K562 (cell line): ENCODE measurements around the gene NSMF. TPM values are rescaled to one million over a fixed set of nuclear protein-coding genes. Genes with fewer than 3 reads are reported as not detected.

ENCODE experiments used
- FOSL1 ChIP-seq: fragments of 200-800 bp; sonication (Bioruptor generic); conservative IDR thresholded peaks from 2 replicates; pipeline ENCODE4 v1.6.1; 2016; ENCODE audit warnings: missing genetic modification characterization, missing compliant biosample characterization
- HDAC6 ChIP-seq: IDR thresholded peaks from 2 replicates; pipeline ENCODE4 v1.6.1; 2012; ENCODE audit warnings: low read depth, mild to moderate bottlenecking, control low read depth, inconsistent platforms, low read length, moderate library complexity
- HMG20A ChIP-seq: fragments of 450-650 bp; formaldehyde crosslinking; conservative IDR thresholded peaks from 2 replicates; pipeline ENCODE4 v1.4.0; 2020; ENCODE audit warnings: mild to moderate bottlenecking, mixed read lengths
- MAX ChIP-seq: sonication (generic); formaldehyde crosslinking; IDR thresholded peaks from 2 replicates; pipeline ENCODE4 v1.9.0; 2022; ENCODE audit warnings: mild to moderate bottlenecking, missing genetic modification reagents
- MBD2 ChIP-seq: sonication (generic); IDR thresholded peaks from 2 replicates; pipeline ENCODE4 v1.6.1; 2016; ENCODE audit warnings: low read depth, borderline replicate concordance
- NR2F6 ChIP-seq: fragments of 450-650 bp; formaldehyde crosslinking; IDR thresholded peaks from 2 replicates; pipeline ENCODE4 v1.4.0; 2020; ENCODE audit warnings: mild to moderate bottlenecking
- PCBP1 ChIP-seq: fragments of 200-400 bp; formaldehyde crosslinking; IDR thresholded peaks from 2 replicates; pipeline ENCODE4 v1.6.1; 2018; ENCODE audit warnings: mild to moderate bottlenecking, low read depth, low read length; ENCODE audit not compliant: poor library complexity, severe bottlenecking
- POLR2A ChIP-seq: fragments of 450-650 bp; conservative IDR thresholded peaks from 2 replicates; pipeline ENCODE4 v1.6.1; 2016
- POLR2AphosphoS2 ChIP-seq: IDR thresholded peaks from 2 replicates; pipeline ENCODE4 v1.6.1; 2012; ENCODE audit warnings: low read length, improper control_type of control experiment
- RFX1 ChIP-seq: fragments of 450-650 bp; IDR thresholded peaks from 2 replicates; pipeline ENCODE4 v1.6.1; 2016; ENCODE audit warnings: mild to moderate bottlenecking, moderate library complexity
- TBL1XR1 ChIP-seq, 2 experiments: IDR thresholded peaks; 2 replicates each; pipeline ENCODE4 v1.6.1; 2012; ENCODE audit warnings: improper control_type of control experiment in 2 of 2, low read length in 2 of 2, mild to moderate bottlenecking in 1 of 2
- TFAP4 ChIP-seq: sonication (generic); formaldehyde crosslinking; IDR thresholded peaks from 2 replicates; pipeline ENCODE4 v1.8.0; 2022; ENCODE audit warnings: missing genetic modification reagents, mild to moderate bottlenecking, moderate library complexity, borderline replicate concordance
- UBTF ChIP-seq, 2 experiments: IDR thresholded peaks; 2 replicates each; pipeline ENCODE4 v1.6.1; 2012; ENCODE audit warnings: improper control_type of control experiment in 2 of 2, low read depth in 2 of 2, low read length in 2 of 2, borderline replicate concordance in 1 of 2
- ZBED1 ChIP-seq: IDR thresholded peaks from 2 replicates; pipeline ENCODE4 v1.6.1; 2014
- ZFX ChIP-seq: sonication (generic); formaldehyde crosslinking; IDR thresholded peaks from 2 replicates; pipeline ENCODE4 v1.8.0; 2022; ENCODE audit warnings: mild to moderate bottlenecking, missing genetic modification reagents, moderate library complexity
- ZNF224 ChIP-seq: sonication (generic); formaldehyde crosslinking; IDR thresholded peaks from 2 replicates; pipeline ENCODE4 v1.8.0; 2022; ENCODE audit warnings: mild to moderate bottlenecking, missing genetic modification reagents
- ZNF583 ChIP-seq: fragments of 250-450 bp; sonication (Bioruptor Pico); IDR thresholded peaks from 2 replicates; pipeline ENCODE4 v1.4.0; 2020
- ZNF77 ChIP-seq: fragments of 250-450 bp; sonication (Bioruptor Pico); IDR thresholded peaks from 2 replicates; pipeline ENCODE4 v1.5.0; 2020
- ZZZ3 ChIP-seq: fragments of 450-650 bp; IDR thresholded peaks from 2 replicates; pipeline ENCODE4 v1.6.1; 2016; ENCODE audit warnings: antibody characterized with exemption, mild to moderate bottlenecking, moderate library complexity
- polyA plus RNA-seq, 8 experiments: library from polyadenylated mRNA; depleted of rRNA in 4 of 8; stranded (reverse) in 5 of 8; unstranded in 3 of 8; fragments of >200 nt; fragmentation: Nextera tagmentation in 2 of 8; fragmentation: Illumina TruSeq in 1 of 8; extraction: Ambion mirVana in 2 of 8; extraction: Trizol in 1 of 8; gene quantifications; 2 replicates each; pipeline versions ENCODE4 v1.2.1 to v1.2.3, GENCODE V29; 2011 to 2014; ENCODE audit warnings: inconsistent platforms in 1 of 8, missing spikeins in 1 of 8
- total RNA-seq, 7 experiments: library from RNA; depleted of rRNA in 6 of 7; stranded (reverse); fragments of >200 nt in 6 of 7; fragmentation: Illumina TruSeq in 2 of 7; extraction: Trizol in 2 of 7; gene quantifications; 2 replicates each; pipeline versions ENCODE4 v1.2.1 to v1.2.3, GENCODE V29; 2011 to 2021; ENCODE audit warnings: low replicate concordance in 1 of 7

Gene NSMF
- total and polyA plus RNA-seq, 9 of the 15 experiments (the other 6 are each of a cell fraction or from before 2014, with no cell fraction given): 0.20 to 82.7 (median 29.3) TPM

- TF ChIP-seq ZZZ3: no peak
- no peak for TF ChIP-seq MBD2
- no peak for TF ChIP-seq UBTF (IDR thresholded peaks at IDR 0.05; ENCODE audit: borderline replicate concordance in 1 of 2, low read depth in 2 of 2, low read length in 2 of 2)
- no peak for TF ChIP-seq ZNF583 (CRISPR knock-in tag)
- TF ChIP-seq RFX1: no peak
- no peak for TF ChIP-seq POLR2AphosphoS2
- TF ChIP-seq TBL1XR1 (IDR thresholded peaks at IDR 0.05; ENCODE audit: low read length in 2 of 2): no peak
- TF ChIP-seq PCBP1: peak; percentile 22
- no peak for TF ChIP-seq NR2F6 (CRISPR knock-in tag)
- TF ChIP-seq ZNF224: no peak
- TF ChIP-seq MAX (CRISPR knock-in tag): peak; percentile 35; the same call in 1 of the 2 replicates
- TF ChIP-seq HMG20A (CRISPR knock-in tag): no peak
- TF ChIP-seq ZBED1: 0 out of 2 replicates have a peak, but pooled peaks have one; percentile 42
- peak; percentile 95 for TF ChIP-seq FOSL1 (tag)
- TF ChIP-seq POLR2A: peak; percentile 44; the same call in 1 of the 2 replicates
- peak; percentile 73 for TF ChIP-seq TFAP4 (CRISPR knock-in tag)
- peak; percentile 80 for TF ChIP-seq ZFX (CRISPR knock-in tag)
- no peak for TF ChIP-seq HDAC6
- TF ChIP-seq ZNF77 (CRISPR knock-in tag): no peak
Measured at GRCh38 chr9:137435980-137436760, 23.0 kb downstream of the NSMF start (continued).
